Measurements from ENCODE around the gene ATP7B.

- TF ChIP-seq CTCF (IDR thresholded peaks at IDR 0.05), result no peak
- TF ChIP-seq POLR2A (IDR thresholded peaks at IDR 0.05), result no peak
- TF ChIP-seq POLR2AphosphoS5 (IDR thresholded peaks at IDR 0.05), result no peak
- no peak for TF ChIP-seq EP300 (IDR thresholded peaks at IDR 0.05)
Observed at GRCh38 chr13:51927129-51927528, 84.1 kb downstream of the ATP7B start.

Data from gastroesophageal sphincter (tissue), 3 donors.